Kidney (tissue), 14 donors: Measurements from ENCODE around the gene PPP1R11. TPM values are rescaled to one million over a fixed set of nuclear protein-coding genes. Genes with fewer than 3 reads are reported as not detected.

ENCODE experiments used
- DNase-seq, 5 donors: peaks; one replicate each; pipeline ENCODE4 v3.0.0-alpha.2; 2013 to 2020
- FAIRE-seq: peaks from 2 replicates; lab custom pipeline; 2012; peaks lifted over from hg19 to GRCh38; lab: Jason Lieb, UNC
- H3K27ac ChIP-seq, 2 donors: one replicate each; pipeline ENCODE4 v1.7.0; 2013; ENCODE audit warnings: low read depth in 2 of 2, low read length in 2 of 2, inconsistent platforms in 1 of 2
- H3K27me3 ChIP-seq: one replicate; pipeline ENCODE4 v1.7.1; 2013; ENCODE audit warnings: low read length, inconsistent platforms; ENCODE audit not compliant: control insufficient read depth, insufficient read depth
- H3K36me3 ChIP-seq, 3 donors: one replicate each; pipeline versions ENCODE4 v1.7.0 to v1.7.1; 2013; ENCODE audit warnings: low read length in 3 of 3, control low read depth in 1 of 3, inconsistent platforms in 1 of 3; ENCODE audit not compliant: insufficient read depth in 3 of 3, control insufficient read depth in 2 of 3
- H3K4me1 ChIP-seq, 3 donors: one replicate each; pipeline versions ENCODE4 v1.7.0 to v1.7.1; 2013; ENCODE audit warnings: low read length in 3 of 3, inconsistent platforms in 1 of 3, low read depth in 1 of 3; ENCODE audit not compliant: control insufficient read depth in 2 of 3, insufficient read depth in 2 of 3
- H3K4me3 ChIP-seq, 3 donors: one replicate each; pipeline versions ENCODE4 v1.7.0 to v1.8.1; 2013; ENCODE audit warnings: low read length in 3 of 3, control low read depth in 1 of 3, inconsistent platforms in 1 of 3
- H3K9ac ChIP-seq, 3 donors: one replicate each; pipeline versions ENCODE4 v1.7.0 to v1.7.1; 2013; ENCODE audit warnings: low read length in 3 of 3, control low read depth in 1 of 3, inconsistent platforms in 1 of 3
- H3K9me3 ChIP-seq, 3 donors: one replicate each; pipeline versions ENCODE4 v1.7.0 to v1.7.1; 2013; ENCODE audit warnings: low read length in 3 of 3, control low read depth in 1 of 3, inconsistent platforms in 1 of 3; ENCODE audit not compliant: control insufficient read depth in 2 of 3, insufficient read depth in 1 of 3
- CTCF ChIP-seq: IDR thresholded peaks from 3 replicates; pipeline ENCODE4 v1.5.1; 2012; ENCODE audit warnings: mild to moderate bottlenecking, moderate library complexity, borderline replicate concordance; ENCODE audit not compliant: insufficient read depth; ENCODE audit errors: extremely low read depth
- intact Hi-C: fragments of 100-400 bp; cut with DNase I; formaldehyde crosslinking; loops from one replicate; pipeline ENCODE4 v1.11.1; 2022
- polyA plus RNA-seq: library from polyadenylated mRNA; stranded (reverse); fragments of 350-450 nt; fragmentation: Illumina TruSeq; extraction: RNeasy Lipid Tissue Mini Kit (QIAGEN cat#74804); gene quantifications from one replicate; pipeline ENCODE4 v1.2.3, GENCODE V29; 2014; ENCODE audit warnings: low read depth, low replicate concordance; ENCODE audit not compliant: insufficient read depth
- total RNA-seq: library from RNA; stranded (reverse); fragmentation: NEBNext Ultra II Directional; extraction: Animal tissue kit (Norgen Biotek cat#: 25700); gene quantifications from one replicate; pipeline ENCODE4 v1.2.1, GENCODE V29; 2021
- donor health status: control.
- donor health status: control.
- donor health status: control.
- donor health status: control.
- donor health status: control.
- donor health status: DM: yes; HTN: yes; CAD: no.
- donor health status: Normal renal cell carcinoma (clear cell type).

PPP1R11 gene
- total and polyA plus RNA-seq, 2 donors from 2014 or later = 71.6 to 78.3 TPM

DNA sequence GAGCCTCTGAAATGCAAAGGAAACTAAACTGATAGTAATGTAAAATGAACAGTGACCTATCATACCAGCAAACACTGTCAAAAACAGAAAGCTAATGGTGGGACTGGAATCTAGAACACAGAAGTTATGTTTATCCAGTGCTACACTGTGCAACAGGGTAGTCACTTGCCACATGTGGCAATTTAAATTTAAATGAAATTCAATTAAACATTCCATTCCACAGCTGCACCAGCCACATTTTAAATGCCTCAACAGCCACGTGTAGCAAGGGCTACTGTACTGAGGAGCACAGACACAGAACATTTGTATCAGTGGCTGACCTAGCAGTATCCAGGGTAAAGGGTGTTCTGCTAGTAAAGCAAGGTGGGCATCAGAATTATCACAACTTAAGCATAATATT lies 11.5 kb upstream of the PPP1R11 start:
- H3K27me3 ChIP-seq = no peaks in the 10 kb centered on the region
- H3K4me1 ChIP-seq = peaks cover 0 to 6% (median 5%) of the 10 kb centered on the region in 3 donors
- no peak overlapping the region for H3K9ac ChIP-seq
- TF ChIP-seq CTCF = no peak
- H3K27ac ChIP-seq = no peak overlapping the region
- FAIRE-seq (no peak), DNase-seq (no peak)
- no peak overlapping the region for H3K4me3 ChIP-seq
- intact Hi-C loops = no loop called here
- H3K9me3 ChIP-seq = no peaks in the 10 kb centered on the region
- peaks cover 0 to 5% (median 0%) of the 10 kb centered on the region in 3 donors for H3K36me3 ChIP-seq

- Histone ChIP-seq H3K4me1 (peaks cover 0 to 10% (median 5%) of the 10 kb centered on the region in 3 donors), H3K27me3 (no peaks in the 10 kb centered on the region), H3K9ac (peak overlapping the region; percentile 90 to 100 (median 96)), H3K27ac (peak overlapping the region; percentile 71 to 85), H3K9me3 (no peaks in the 10 kb centered on the region), H3K4me3 (peak overlapping the region; percentile 95 to 100 (median 97)), H3K36me3 (peaks cover 0 to 5% (median 3%) of the 10 kb centered on the region in 3 donors)
- FAIRE-seq (no peak), DNase-seq (peak in 3 of 5 donors; percentile 32 to 71 (median 63))
- intact Hi-C loops = no loop called here
- no peak for TF ChIP-seq CTCF
Observed at GRCh38 chr6:30060606-30061091, 6.3 kb upstream of the PPP1R11 start.

- peak; percentile 95 to 99 (median 97) for DNase-seq
- Histone ChIP-seq H3K4me1 (peaks cover 0 to 15% (median 5%) of the 10 kb centered on the region in 3 donors), H3K9me3 (no peaks in the 10 kb centered on the region), H3K4me3 (peak within 1 kb of the TSS; percentile 95 to 100 (median 97)), H3K27me3 (no peaks in the 10 kb centered on the region), H3K27ac (peak within 1 kb of the TSS; percentile 81 to 85), H3K9ac (peak within 1 kb of the TSS; percentile 90 to 100 (median 96)), H3K36me3 (peaks cover 0 to 5% (median 3%) of the 10 kb centered on the region in 3 donors)
- FAIRE-seq = peak; percentile 81
- intact Hi-C loops = no loop called here
- no peak for TF ChIP-seq CTCF
Observed at GRCh38 chr6:30061092-30061857, 5.7 kb upstream of the PPP1R11 start, which contains the start of gene POLR1H. Gene POLR1H, plus strand, starts transcription at chr6:30061265. Its CDS starts 260 bp downstream, at chr6:30061525.
